GM18870 (cell line): ENCODE data around the gene VAPA.

Experiments used
- ATAC-seq: cut with Tn5 transposase; IDR thresholded peaks from one replicate; pipeline ENCODE4 v1.9.1; 2021; ENCODE audit warnings: moderate library complexity; ENCODE audit not compliant: unreplicated experiment

VAPA gene

DNA sequence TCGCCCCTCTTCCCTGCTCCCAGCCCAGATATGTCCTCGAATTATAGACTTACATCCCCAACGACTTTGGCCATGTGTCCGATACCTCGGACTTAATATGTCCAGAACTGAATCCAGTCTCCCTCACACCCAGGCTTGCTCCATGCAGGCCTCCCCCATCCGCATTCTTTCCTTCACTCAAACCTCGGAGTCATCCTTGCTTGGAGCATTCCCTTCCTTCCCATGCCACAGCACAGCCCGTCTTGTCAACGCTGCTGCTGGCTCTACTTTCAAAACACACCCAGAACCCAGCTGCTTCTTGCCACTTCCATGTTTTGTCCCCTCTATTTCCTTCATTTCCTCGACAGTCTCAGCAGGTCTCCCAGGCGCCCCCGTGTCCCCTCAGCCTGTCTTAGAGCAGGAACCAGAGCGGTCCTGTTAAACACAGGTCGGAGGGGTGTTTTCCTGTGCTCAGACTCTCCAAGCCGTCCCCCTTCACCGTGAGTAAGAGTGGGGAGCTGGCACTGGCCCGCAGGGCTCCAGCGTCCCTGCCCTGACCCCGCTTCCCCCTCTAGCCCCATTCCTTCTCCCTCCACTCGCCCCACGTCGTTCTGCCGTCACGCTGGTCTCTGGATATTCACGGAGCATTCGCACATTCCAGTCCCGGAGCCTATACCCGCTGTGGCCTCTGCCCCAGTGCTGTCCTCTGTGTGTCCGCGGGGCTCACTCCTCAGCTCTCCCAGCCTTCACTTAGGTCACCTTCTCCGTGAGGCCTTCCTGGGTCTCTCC, 54.4 kb downstream of the VAPA start:
- no peak for ATAC-seq

DNA sequence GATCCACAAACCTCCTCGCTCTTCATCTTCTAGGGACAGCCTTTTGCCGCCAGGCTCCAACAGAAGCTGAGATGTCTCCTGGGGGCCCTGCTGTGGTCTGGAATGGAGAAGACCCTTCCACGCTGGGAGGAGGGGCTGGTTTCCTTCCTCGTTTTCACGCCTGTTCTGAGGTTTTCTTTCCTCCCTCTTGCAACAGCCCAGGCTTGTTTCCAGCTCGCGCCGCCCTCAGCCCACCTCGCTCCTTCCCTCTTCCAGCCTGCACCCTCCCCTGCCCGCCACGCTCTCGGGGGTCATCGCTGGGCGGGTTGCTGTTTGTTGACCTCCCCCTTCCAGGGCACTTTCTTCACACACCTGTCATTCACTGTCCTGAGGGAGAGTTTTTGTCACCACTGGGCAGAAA, 55.4 kb downstream of the VAPA start:
- no peak for ATAC-seq

DNA sequence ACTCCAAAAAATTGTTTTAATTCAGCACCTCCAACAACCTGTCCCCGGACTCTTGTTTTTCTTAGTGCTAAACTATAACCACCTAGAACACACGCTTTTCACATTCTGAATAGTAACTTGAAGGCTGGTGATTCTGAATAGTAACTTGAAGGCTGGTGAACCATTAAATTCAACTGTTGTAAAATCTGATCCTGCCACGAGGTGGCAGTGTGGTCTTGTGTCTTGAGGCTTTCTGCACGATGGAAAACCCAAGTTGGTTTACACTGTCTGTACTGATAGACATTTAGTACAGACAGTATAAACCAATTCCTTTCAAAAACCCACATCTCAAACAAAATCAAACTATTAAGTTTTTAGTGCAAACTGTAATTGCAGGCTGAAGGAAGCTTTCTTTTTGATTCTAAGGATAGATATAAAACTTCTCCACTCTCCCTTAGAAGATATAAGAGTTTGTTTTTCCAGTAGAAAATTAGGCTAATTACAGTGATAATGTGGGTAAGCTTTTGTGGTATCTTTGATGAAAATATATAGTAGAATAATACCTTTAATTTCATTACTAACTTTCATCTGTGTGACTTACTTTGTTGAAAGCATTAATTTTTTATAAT, 57.6 kb downstream of the VAPA start:
- no peak for ATAC-seq

DNA sequence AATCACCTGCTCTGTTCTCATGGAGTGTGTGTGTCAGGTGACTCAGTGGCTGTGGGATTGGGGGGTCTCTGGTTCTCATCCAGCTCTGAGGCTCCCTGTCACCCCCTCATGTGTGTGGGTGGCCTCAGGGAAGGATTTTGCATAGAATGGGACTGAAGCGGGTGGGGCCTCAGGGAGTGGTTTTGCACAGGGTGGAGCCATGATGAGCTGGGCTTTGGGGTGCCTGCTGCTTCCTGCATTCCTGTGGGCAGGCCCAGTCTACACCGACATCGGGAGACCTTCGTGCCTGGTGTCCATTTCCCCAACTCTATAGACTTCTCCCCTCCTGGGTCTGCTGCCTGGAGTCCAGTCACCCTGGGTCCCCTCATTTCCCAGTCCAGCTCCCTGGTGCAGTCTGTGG, 59.7 kb downstream of the VAPA start:
- no peak for ATAC-seq

DNA sequence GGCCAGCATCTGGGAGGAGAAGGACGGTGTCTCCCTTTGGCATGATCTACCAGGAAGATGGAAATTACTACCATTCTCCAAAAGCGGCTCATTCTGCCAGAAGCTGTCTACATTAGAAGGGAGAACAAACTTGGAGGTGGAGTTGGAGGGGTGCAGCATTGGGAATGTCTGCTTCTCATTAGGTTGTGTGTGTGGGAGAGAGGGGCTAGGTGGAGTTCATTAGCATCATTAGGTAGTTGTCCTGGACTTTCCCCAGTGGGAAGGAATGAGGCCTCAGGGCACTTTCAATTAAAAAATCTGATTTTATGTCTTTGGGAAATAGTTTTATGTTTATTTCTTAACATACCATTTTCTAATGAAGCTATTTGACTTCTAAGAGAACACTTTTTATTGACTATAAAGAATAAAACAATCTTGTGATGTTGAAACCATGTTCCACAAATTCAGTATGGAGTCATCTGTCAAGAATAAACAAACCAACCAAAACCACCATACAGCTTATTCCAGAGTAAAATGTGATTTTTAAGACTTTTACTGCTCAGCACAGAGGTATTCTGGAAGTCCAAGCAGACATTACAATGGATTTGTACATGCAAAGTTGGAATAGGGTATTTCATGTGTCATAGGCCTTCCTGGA, 60.6 kb downstream of the VAPA start:
- no peak for ATAC-seq

DNA sequence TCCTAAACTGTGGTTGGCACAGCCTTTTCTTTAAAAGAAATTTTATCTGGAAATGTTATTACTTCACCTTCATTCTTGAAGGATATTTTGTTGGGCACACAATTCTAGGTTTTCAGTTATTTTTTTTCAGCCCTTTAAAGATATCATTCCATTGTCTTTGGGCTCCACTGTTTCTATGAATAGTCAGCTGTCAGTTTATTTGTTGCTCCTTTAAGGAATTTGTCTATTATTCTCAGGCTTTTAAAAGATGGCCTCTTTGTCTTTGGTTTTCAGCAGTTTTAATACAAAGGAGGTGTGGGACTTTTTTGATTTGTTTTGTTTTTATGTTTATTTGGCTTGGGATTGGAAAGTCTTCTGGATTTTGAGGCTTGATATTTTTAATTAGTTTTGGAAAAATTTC, 61.8 kb downstream of the VAPA start:
- ATAC-seq: no peak

DNA sequence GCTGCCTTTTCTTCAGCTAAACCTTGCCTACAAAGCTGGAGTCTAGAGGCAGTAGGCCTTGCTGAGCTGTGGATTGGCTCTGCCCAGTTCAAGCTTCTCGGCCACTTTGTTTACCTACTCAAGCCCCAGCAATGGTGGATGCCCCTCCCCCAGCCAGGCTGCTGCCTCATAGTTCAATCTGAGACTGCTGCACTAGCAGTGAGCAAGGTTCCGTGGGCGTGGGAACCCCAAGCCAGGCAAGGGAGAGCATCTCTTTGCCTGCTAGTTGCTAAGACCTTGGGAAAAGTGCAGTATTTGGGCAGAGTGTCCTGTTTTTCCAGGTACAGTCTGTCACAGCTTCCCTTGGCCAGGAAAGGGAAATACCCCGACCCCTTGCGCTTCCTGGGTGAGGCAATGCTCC, 68.9 kb downstream of the VAPA start:
- no peak for ATAC-seq

DNA sequence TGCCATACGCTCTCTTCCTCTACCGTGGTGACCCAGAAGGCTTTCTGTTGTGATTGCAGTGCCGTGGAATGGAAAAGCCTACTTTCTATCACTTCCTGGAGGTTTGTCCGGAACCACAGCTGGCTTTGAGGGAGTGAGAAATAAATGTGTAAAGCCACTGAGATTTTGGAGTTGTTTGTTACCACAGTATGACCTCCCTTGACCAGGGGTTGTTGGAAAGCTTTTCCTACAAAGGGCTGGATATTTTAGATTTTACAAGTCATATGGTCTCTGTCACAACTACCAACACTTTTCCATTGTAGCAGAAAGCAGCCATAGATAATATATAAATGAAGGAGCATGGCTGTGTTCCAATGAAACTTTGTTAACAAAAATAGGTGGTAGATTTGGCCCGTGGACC, 70.3 kb downstream of the VAPA start:
- ATAC-seq: no peak

DNA sequence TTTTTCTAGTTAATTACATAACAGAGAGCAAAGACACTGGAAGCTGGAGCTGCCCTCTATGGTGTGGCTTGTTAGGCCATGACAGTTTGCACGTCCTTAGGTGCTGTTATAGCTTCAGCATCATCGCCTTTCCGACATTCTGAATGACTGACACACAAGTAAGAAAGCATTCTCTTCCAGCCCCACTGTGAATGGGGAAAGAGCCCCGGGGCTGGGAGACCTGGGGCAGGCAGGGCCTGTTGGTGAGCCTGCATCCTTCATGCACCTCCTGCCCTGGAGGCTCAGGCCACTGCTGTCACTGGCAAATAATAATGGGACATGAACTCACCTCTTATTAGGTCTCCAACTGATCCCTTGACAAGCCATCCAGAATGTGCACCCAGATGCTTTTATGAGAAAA, 71.8 kb downstream of the VAPA start:
- no peak for ATAC-seq

DNA sequence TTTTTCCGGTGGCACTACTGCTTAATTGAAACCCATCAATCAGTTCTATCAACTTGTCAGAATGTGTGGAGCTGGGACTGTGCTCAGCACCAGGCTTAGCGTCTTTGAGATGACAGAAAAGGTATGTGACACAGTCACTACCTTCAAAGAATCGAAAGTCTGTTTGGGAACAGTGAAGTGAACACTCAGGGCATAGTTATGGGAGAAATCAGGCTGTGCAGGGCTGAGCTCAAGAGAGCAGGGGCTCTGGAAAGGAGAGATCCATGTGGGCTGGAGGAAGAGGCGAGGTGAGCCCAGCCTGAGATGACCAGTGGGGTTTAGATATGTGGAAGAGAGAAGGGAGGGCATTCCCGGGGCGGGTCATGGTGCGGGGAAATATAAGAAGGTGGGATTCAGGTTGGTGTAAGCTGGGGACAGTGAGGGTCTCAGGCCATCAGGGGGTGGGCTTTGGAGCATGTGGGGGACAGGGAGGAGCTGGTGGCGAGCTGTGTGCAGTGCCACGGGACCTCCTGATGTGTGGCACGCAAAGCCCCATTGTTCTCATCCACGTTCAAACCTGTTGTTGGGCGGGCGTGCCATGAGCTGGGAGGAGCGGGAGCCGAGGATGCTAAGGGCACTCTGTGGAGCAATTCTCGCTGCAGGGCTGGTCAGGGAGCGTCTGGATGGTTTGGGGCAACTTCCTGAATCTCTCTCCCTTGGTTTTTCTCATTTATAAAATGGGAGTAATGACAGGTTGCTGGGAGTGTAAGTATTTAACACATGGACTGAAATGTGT, 72.5 kb downstream of the VAPA start:
- no peak for ATAC-seq

DNA sequence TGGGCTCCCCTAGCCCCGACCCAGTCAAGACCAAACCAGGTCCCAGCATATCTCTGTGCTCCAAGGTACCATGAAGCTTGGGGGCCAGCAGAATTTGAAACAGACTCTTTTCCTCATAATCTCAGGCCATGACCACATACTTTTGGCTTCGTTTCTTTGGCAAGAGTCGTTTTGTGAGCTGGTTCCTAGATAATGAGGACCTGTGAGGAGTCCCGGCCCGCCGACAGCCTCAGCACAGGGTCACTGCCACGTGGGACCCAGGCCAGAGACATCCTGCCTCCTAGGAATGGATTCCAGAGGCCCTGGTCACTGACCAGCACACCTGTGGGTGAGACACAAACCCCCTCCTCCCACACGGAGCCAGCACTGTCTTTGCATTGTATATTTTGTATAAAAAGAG, 73.5 kb downstream of the VAPA start:
- ATAC-seq: no peak

DNA sequence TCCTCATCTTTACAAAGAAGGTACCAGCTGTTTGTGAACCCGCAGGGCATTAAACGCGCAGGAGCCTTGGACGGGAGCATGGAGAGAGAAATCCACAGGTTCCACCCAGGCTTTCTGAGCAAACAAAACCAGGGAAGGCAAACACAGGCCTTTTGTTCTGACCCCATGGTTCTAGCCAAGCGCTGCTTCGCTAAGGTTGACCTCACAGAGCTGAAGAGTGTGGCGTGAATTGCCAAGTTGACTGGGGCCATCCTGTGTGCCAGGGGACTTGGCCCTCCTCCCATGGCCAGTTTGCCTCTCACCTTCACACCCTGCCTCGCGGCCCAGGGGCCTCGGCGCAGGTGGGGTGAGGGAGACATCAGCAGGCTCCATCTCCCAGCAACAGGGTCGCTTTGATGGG, 74.1 kb downstream of the VAPA start:
- ATAC-seq: no peak

DNA sequence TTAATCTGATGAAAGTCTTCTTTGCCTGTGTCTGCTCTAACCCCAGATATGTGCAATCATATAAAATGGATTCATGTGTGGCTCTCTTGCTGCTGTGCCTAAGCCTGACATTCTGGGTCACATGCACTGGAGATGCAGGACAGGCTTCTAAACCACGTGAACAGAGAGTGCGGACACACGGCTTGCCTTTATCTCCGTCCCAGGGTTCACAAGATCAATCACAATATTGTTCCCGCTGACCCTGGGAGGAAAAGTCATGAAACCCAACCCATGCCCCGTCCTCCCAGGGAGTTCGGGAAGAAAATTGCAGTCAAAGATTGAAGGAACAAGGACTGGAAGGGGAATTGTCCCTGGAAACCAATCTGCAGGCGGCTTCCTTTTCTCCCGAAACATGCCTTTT, 74.8 kb downstream of the VAPA start:
- ATAC-seq: no peak

DNA sequence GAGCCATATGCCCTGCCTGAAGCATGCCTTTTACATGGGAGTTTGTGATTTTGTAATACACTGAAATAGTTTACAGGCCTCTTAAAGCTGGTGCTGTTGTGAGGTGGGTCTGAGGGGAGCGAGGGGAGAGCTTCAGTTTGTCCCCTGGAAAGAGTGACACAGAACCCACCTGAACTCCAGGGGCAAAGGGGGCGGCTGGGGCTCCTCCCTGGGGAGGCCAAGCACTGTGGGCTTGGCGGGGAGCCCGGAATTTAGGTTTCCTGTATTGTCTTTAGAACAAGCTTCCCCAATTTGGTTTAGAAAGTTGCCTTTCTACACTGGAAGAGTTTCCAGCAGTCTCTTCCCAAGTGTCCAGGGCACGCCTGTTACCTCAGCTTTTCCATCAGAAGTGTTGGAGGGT, 75.7 kb downstream of the VAPA start:
- ATAC-seq: no peak

DNA sequence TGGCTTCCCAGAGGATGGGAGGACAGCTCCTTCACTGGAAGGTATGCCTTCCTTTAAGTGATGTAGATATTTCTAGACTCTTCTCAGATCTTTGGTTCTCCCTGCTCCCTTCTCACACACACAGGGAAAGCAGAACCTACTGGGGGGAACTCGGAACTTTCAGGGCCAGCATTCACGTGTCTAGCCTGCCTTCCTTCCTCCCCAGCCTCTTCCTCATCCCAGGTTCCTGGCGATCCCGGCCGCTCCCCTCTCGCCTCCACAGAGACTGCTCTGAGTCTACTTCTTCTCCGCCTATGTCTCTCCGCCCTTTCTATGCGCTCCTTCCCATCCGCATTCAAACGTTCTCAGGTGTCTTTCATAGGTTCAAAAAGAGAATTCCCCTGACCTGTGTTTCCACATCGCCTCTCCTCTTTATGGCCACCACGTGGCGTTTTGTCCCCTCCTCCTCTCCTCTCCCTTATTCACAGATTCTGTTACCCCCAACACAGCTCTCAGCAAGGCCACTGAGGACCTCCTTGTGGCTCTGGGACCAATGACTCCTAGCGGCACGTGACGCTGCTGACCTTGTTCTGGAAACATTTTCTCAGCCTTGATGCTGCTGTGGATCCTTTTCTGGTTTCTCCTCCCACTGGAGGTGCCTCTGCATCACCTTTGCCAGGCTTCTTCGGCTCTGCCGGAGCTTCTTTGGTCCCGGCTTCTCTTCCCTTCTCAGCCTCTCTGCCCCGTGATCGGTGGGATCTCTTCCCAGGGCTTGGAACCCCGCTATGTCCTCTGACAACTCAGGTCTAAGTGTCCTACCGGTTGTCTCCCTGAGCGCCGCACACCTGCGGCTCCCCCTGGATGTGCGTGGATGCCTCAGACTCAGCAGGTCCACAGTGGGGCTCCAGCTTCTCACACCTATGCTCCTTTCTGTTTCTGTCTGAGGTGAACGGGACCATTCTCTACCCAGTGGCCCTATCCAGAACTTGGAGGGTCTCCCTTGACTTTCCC, 77.5 kb downstream of the VAPA start:
- no peak for ATAC-seq

DNA sequence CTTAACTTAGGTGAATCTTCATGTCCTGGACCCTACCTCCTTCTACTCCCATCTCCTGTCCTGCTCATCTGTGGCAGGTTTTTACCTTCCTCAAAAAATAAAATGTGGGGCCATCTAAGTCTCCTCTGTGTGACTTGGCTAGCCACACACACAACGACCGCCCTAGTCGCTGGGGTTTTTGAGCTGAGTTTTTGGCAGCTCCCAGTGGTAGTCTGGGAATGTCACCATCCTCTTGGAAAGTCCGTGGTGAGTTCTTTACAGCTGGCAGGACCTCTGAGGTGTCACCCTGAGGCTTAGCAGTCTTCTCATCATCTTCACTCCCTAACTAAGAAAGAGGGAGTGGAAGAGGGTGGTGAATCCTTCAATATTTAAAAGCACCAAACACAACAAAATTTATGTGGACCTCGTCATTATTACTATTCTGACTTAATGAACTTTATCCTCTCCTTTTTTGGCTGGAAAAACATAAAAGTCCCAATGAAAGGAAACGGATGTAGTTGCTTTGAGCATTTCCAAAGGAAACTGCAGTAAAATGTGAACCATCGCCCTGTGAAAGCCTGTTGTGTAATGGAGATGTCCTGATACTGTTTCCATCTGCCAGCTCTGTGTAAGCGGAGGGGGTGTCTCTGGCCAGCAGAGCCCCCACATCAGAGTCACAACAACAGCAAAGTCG, 78.6 kb downstream of the VAPA start:
- no peak for ATAC-seq

DNA sequence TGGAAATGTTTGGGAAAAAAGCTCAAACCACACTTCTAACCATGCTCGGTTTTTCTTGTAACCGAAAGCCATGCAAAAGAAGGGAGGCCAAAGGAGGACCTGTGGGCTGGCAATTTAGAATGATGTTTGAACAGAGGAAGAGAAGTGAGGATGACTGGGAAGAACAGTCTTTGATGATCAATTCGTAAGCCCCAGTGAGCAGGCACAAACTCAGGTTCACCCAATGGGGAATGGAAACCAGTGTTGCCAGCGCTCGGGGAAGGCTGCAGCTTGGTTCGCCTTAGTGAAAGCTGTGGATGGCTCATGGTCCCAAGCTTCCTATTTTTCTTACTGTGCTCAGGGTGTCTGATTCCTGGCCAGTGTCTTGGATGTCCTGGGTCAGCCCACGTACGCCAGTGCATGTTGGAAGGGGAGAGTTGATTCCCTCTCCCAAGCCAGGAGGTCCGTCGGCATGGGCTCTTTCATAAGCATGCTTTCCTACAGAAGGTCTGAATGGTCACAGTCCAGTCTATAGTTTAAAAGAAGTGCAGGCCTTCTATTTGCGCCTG, 79.2 kb downstream of the VAPA start:
- no peak for ATAC-seq

DNA sequence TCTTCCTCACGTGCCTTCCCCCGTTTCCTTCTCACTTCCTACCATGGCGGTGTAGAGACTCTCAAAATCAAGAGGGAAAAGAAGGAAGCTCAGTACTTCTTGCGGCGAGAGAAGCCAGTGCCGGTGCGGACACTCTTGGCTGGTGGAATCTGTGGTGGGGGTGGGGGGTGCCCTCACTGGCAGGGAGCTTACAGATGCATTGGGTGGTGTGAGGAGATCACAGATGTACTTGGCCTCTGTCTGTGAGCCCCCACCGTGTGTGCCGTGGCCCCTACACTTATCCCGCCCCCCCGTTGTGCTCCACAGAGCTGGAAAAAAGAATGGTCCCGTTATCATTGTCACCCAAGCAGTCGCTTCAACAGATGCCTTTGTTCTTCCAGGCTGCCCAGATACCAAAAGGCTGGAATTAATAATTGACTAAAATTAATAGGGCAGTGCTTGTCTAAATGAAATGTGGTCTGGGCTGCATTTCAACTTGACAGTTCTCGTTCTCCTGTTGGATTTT, 79.8 kb downstream of the VAPA start:
- ATAC-seq: no peak

DNA sequence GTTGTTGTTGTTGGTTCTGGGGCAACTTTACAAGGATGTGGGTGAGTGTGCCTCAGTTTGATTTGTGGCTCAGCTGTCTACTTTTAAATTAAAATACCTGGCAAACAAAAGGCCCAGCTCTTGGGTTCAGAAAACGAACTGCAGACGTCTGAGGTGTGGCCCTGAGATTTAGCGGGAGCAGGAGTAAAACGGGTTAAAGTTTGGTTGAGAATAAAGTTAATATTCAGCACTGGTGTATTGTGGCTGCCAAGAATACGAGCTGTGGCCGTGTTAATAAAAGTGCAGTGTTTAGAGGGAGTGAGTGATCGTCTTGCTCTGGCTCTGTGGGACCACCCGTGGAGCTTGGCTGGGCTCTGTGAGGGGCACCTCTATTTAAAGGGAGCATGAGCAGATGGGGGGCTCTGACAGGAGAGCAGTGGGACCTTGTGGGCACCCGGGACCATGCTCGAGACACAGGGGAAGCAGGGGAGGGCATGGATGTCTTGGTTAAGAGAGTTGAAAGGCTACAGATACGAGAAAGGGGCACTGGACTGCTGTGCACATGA, 80.3 kb downstream of the VAPA start:
- ATAC-seq: no peak
